GM21526 (cell line): ENCODE measurements around the gene RAPGEF6.
"Not testable (repeated sequence)": the region's sequence is repeated elsewhere in the genome, so short reads cannot be mapped to it uniquely, and the experiment has no call there.

Source experiments
- ATAC-seq: cut with Tn5 transposase; IDR thresholded peaks from one replicate; pipeline ENCODE4 v1.9.1; 2021; ENCODE audit warnings: moderate library complexity; ENCODE audit not compliant: unreplicated experiment, low FRiP score

The RAPGEF6 gene

DNA sequence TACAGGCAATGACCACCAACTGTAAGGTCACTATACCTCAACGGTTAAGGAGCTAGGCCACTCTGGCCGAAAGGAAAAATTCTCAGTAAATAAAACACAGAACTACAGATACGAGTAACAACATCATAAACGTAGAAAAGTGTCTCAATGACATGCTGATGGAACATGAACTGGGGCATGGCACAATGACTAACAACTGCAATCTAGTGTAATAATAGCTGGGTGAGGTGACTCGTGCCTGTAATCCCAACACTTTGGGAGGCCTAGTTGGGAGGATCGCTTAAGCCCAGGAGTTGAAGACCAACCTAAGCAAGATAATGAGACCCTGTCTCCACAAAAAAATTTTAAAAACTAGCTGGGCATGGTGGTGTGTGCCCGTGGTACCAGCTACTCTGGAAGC is 9.8 kb upstream of the RAPGEF6 start:
- no peak for ATAC-seq

GRCh38 chr5:131644370-131644769 is 9.3 kb upstream of the RAPGEF6 start:
- no peak for ATAC-seq

- ATAC-seq = no peak
These were observed 6.5 kb upstream of the RAPGEF6 start for GRCh38 chr5:131641494-131641893.

DNA sequence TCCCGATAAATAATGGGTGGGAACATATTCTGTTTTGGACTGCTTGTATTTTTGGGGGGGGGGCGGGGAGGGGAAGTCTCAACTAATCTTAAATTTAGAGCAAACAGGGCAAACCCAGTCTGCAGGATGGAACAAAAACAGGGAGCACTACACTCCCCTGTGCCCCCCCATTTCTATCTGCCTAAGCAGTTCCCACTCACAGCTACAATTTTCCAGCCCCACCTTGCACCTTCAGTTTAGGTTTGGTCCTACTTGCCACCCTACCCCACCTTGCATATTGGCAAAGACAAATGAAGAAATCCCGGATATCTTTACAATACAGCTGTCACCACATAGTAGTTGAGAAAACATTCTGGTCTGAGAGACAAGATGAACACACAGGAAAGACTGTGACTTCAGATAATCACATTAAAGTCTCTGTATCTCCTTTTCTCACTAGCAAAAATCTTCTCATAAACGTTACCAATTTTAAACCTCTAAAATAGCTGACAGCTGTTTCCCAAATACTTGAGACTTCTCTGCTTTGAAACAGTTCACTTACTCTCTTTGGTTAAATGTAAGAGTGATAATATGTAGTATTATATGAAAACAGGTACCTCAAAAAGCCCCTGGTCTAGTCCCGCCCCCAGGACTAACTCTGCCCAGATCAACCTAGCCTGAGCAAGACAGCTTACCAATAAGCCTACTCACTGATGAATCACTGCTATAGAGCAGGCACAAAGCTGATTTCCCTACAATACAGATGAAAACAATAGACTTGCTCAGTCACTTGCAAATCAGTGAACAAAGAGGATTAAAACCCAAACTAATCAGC is 5.2 kb upstream of the RAPGEF6 start:
- peak; percentile 36 for ATAC-seq

GRCh38 chr5:131639148-131639547 is 4.1 kb upstream of the RAPGEF6 start:
- ATAC-seq = no peak

- no peak for ATAC-seq
These were observed 2.7 kb upstream of the RAPGEF6 start for GRCh38 chr5:131637694-131638093.

- no peak for ATAC-seq
These were observed 899 bp upstream of the RAPGEF6 start for GRCh38 chr5:131635684-131636572.

DNA sequence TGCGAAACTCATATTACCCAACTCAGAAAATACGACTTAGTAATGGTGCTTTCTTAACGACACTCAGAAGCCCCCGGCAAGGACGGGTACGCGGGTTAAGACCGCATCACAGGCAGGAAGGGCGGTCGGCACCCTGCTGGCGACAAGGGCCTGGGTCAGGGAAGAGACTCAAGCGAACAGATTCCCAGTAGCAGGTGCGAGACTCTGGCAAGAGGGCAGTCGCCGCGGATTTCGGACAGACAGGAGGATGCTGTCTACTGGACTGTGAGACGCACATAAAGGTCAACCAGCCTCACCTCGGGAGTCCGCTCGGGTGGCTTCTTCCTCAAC is 398 bp downstream of the RAPGEF6 start:
- peak; percentile 28 for ATAC-seq

DNA sequence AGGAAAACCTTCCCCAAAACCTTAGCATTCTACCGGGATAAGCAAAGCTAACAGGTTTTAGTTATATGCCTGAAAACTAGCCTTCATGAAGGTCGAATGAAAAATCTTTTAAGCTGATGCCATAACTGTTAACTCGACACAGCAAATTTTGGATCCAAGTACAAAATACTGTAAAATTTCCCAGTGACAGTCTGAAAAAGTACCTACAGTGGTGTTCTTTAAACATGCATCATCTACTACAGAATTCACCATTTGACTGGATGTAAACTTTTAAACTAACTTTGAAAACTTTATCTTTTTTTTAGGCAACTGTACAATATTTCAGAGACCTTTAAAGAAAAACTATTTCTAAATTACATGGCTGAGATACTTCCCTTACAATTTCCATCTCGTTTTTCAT is 791 bp downstream of the RAPGEF6 start:
- ATAC-seq = no peak

DNA sequence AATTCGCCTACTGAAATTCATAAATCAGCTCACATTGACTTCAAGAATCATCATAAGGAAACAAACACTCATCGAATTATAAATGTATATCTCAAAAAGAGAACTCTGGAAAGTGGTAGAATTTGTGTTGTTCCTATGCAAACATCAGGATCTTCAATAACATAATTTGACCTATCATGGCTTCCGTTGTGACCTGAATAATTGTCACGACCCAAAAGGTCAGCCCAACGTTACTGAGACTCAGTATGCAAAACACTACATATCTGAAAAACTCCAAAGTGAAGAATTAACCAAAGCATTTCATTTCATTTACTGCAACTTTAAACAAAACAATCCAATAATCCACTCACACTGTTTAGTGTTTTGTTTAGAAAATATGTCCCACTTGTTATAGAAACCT is 1.2 kb downstream of the RAPGEF6 start:
- no peak for ATAC-seq

GRCh38 chr5:131630963-131631350 is 4.1 kb downstream of the RAPGEF6 start:
- no peak for ATAC-seq

DNA sequence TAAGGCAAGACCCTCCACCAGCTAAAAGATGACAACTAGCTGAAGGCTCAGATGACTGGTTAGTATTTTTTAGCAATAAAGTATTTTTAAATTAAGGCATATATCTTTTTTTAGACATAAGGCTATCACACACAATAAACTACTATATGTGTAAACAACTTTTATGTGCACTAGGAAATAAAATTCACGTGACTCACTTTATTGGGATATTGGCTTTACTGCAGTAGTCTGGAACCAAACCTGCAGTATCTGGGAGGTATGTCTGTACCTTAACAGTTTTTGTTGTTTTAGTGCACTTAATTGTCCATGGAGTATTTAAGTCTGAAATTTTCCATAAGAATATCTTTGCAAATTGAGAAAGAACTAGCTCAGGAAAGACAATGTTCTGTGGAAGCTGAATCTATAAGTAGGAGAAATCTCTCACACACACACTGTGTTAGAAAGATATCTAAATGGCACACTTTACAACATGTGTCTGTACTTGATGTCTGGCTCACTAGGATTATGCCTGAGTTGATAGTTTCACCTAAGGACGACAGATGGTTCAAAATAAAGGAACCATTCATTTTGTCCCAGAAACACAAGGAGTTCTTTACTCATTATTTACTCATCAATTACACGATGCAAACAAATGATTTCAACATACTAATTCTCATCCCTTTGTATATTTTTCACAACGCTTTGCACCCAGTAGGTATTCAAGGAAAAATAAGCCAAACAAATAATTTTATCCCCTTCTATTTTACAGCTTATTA is 4.6 kb downstream of the RAPGEF6 start:
- no peak for ATAC-seq

GRCh38 chr5:131628990-131629389 is 6.0 kb downstream of the RAPGEF6 start:
- ATAC-seq = no peak

DNA sequence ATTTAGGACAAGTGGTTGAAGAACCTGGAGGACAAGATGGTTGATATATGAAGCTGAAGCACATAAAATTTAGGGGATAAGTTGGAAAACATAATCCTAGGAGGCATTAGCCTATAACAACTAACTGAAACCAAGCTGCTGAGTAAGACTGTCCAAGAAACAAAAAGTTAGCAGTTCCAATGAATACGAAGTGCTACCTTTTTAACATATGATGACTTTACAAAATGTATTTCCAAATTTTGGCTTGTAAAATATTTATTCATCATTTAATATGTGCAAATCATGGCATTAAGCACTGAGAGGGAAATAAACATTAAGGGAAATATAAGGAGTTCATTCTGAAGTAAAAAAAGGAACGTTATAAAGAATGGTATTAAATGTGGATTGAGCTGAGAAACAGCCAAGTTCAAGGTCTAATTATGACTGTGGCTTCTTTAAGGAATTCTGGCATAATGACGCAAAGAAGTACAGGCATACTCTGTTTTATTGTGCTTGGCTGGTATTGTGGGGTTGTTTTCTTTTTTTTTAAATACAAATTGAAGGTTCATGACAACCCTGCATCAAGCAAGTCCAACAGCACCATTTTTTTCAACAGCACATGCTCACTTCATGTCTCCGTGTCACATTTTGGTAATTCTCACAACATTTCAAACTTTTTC is 7.7 kb downstream of the RAPGEF6 start:
- no peak for ATAC-seq

DNA sequence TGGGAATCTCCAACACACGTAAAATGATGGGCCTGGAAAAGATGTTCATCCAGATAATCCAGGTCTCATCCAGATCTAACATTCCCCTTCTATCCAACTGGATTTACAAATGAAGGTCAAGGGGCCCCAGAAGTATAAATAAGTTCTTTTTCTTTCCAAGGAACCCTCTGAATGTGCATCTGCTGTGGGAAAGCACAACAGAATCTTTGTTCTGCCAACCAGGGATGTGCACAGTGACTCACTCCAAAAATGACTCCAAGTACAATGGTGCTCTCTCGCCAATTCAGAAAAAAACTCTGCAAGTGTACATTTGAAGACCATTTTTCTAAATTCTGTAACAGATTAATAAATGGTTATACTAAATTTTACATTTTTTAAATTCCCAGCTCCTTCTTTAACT is 12.4 kb downstream of the RAPGEF6 start:
- no peak for ATAC-seq

DNA sequence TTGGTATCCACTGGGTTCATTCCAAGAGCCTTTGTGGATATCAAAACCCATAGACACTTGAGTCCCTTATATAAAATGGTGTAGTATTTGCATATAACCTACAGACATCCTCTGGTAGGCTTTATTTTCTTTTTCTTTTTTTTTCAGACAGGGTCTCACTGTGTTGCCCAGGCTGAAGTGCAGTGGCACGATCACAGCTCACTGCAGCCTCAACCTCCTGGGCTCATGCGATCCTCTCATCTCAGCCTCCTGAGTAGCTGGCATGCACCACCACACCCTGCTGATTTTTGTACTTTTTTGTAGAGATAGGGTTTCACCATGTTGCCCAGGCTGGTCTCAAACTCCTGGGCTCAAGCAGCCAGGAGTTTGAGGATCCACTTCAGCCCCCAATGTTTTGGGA is 13.9 kb downstream of the RAPGEF6 start:
- not testable (repeated sequence) for ATAC-seq

GRCh38 chr5:131619102-131619501 is 15.9 kb downstream of the RAPGEF6 start:
- ATAC-seq = no peak

- no peak for ATAC-seq
These were observed 17.7 kb downstream of the RAPGEF6 start for GRCh38 chr5:131617140-131617822.

- no peak for ATAC-seq
These were observed 19.1 kb downstream of the RAPGEF6 start for GRCh38 chr5:131615957-131616356.

GRCh38 chr5:131613423-131613822 is 21.6 kb downstream of the RAPGEF6 start:
- no peak for ATAC-seq
